Measurements from ENCODE around the gene OMP.

Gene OMP

DNA sequence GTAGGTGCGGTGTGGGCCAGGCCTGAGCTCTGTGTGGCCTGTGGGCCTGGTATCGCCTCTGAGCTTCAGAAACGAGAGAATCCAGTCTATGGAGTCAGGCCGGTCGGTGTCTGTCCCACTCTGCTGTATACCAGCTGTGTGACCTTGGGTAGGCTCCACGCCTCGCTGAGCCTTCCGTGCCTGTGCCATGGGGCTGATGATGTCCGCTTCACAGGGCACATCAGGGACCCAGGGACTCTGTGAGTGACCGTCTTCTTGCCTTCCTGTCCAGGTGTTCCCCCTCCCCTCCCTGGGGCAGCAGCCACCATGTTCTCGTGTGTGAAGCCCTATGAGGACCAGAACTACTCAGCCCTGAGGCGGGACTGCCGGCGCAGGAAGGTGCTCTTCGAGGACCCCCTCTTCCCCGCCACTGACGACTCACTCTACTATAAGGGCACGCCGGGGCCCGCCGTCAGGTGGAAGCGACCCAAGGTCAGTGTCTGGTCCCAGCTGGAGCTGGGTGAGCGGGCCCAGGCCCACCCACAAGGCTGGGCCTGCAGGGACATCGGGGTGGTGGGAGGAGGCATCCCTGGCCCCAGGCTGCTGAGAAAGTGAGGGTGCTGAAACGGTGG is 18.0 kb upstream of the OMP start:
- in situ Hi-C loops (cut with MboI; ENCODE audit: low pct_unique_long_range_greater_than_20kb, low sequenced_read_pairs) = no loop called here
- no peak for DNase-seq

DNA sequence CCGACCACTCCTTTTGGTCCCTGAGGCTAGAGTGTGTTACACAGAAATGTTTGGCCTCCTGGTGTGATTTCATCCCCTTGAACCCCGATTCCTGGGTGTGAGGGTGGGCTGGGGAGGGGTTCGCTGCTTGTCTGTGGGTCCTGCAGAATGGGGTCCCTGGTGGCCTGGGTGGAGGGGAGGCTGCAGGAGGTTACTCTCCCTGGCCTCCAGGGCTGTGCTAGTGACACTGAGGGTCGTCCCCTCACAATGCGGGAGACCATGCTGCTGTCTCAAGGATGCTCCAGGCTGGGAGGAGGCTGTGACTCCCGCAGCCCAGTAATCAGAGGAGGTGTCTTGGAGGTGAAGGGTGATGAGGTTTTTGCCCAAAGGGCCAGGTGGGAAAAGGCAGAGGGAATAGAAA is 17.0 kb upstream of the OMP start:
- in situ Hi-C loops (cut with MboI; ENCODE audit: low pct_unique_long_range_greater_than_20kb, low sequenced_read_pairs) = no loop called here
- no peak for DNase-seq

DNA sequence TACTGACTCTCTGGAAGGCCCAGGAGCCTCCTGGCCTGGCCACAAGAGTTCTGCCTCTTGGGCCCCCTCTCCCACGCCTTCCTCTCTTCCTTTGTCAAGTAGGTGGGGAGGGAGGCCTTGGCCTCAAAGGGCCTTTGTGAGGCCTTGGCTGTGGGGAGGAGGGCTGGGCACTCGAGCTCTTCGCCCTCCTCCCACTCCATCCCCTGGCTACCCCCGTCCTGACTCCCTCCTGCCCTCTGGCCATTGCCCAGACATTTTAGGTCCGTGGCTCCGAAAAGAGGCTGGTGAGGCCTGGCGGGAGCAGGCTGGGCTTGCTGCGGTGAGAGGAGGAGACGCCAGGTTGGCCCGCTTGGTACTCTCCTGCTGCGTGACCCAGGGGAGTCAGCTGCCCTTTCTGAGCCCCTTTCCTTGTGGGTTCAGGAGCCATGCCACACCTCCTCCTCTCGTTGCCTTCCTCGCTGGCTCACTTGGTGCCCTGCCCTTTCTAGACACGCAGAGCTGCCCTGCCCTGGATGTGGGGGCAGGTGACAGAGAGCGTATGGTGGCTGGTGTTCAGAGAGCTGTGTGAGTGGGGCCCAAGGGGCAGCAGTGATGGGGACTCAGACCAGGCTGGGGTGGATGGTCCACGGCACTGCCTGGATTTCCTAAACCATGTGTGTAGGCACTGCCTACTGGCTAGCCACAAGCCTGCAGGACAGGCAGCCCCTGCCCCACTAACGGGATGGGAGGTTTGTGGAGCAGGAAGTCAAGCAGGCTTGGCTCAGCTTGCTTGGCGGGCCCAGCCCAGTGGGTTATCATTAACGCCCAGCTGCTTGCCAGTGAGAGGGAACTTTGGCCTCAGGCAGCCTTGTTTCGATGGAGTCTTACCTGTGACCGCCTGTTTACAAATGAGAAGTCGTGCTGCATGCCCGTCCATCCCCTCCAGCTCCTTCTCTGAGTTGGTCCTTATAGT is 15.8 kb upstream of the OMP start:
- in situ Hi-C loops (cut with MboI; ENCODE audit: low pct_unique_long_range_greater_than_20kb, low sequenced_read_pairs) = no loop called here
- DNase-seq = no peak

DNA sequence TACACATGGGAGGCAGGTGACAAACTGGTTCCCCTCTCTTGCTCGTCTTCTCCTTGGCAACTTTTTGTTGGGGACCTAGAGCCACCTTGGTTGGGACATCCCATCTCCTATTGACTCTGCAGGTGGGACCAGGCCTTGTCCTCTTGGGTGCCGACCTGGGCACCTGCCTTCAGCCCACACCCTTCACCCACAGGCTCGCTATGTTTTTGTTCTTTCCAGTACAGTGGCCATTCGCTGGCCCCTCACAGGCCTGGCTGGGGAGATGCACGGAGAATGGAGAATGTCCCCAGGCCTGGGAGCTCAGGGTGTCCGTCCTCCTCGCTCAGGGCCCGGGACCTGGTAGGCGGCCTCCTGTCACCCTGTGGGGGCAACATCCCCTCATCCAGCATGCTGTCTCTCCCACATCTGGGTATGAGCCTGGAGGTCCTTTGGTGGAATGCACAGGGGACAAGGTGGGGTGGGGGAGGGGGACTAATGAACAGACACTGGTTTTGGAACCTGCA is 14.9 kb upstream of the OMP start:
- in situ Hi-C loops (cut with MboI; ENCODE audit: low pct_unique_long_range_greater_than_20kb, low sequenced_read_pairs) = no loop called here
- DNase-seq = no peak

DNA sequence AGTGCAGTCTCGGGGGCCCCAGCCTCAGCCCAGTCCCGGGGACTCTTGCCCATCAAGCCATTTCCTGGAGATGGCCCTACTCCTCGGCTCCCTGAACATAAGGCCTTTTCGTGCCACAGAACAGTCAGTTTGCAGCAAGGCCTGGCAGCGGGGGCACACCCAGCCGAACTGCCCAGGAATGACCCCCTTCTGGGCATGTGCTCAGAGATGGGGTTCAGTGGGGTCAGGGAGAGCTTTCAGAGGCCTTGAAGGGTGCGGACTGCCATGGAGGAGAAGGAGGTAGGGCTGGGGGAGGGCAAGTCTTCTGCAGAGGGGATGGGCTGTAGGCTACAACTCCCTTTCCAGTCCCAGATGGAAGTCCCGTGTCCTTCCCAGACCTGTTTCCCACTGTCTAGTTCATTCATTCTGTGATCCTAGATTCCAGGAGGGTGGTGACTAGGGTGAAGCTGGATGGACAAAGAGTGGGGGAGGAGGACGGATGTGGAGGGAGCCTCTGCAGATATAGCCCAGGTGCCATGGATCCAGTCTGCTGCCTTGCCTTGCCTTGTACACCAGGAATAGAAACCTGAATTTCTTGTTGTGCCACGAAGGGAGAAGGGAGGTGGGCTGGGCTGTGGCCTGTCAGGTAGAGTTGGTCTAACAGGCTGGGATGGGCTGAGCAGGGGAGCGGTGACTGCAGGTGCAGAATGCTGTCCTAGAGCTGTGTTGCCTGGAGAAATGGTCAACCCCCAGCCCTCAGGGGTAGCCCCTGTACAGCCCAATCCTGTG is 14.2 kb upstream of the OMP start:
- DNase-seq = no peak
- in situ Hi-C loops (cut with MboI; ENCODE audit: low pct_unique_long_range_greater_than_20kb, low sequenced_read_pairs) = no loop called here

GRCh38 chr11:77089004-77089545 is 13.6 kb upstream of the OMP start:
- DNase-seq = no peak
- in situ Hi-C loops (cut with MboI; ENCODE audit: low pct_unique_long_range_greater_than_20kb, low sequenced_read_pairs) = no loop called here

- DNase-seq = no peak
- in situ Hi-C loops (cut with MboI; ENCODE audit: low pct_unique_long_range_greater_than_20kb, low sequenced_read_pairs) = no loop called here
These were observed 12.6 kb upstream of the OMP start for GRCh38 chr11:77090046-77090372.

GRCh38 chr11:77090373-77091111 is 12.1 kb upstream of the OMP start:
- in situ Hi-C loops (cut with MboI; ENCODE audit: low pct_unique_long_range_greater_than_20kb, low sequenced_read_pairs) = no loop called here
- DNase-seq = no peak

DNA sequence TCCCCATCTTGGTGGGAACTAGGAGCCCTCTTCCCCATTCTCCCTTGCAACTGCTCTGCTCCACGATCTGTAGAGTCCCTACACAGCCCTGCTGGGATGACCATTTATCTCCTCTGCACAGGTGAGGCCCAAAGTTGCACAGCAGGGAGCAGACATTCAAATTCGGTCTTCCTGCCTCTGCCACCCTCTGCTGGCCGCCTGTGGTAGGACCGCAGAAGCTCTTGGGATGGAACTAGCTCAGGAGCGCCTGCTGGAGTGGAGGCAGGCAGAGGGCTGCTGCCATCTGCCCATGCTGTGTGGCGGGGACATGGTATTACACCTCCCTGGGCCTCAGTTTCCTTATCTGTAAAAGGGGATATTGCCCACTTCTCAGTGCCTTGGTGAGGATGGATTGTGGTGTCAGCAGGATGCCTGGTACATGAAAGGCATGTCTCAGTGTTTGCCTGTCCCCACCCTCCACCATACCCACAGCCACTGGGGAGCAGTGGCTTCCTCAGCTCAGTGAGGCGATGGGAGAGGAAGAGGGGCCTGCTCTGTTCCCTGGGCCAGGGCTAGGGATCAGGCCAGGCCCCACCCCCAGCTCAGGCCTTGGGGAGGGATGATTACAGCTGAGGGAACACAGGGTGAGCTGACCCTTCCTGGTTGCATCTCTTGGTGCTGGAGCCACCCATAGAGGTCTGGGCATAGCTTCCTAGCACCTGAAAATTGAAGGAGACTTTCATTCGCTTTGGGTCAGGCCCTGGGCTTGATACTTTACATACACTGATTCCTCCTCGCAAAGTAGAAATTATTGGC is 11.3 kb upstream of the OMP start:
- peak; percentile 80 for DNase-seq

GRCh38 chr11:77092382-77092781 is 10.3 kb upstream of the OMP start:
- in situ Hi-C loops (cut with MboI; ENCODE audit: low pct_unique_long_range_greater_than_20kb, low sequenced_read_pairs) = no loop called here
- DNase-seq = no peak

More for the DNA sequence above, 11.3 kb upstream of the OMP start:
- in situ Hi-C loops (cut with MboI; ENCODE audit: low pct_unique_long_range_greater_than_20kb, low sequenced_read_pairs) = no loop called here

- in situ Hi-C loops (cut with MboI; ENCODE audit: low pct_unique_long_range_greater_than_20kb, low sequenced_read_pairs) = no loop called here
- no peak for DNase-seq
These were observed 9.4 kb upstream of the OMP start for GRCh38 chr11:77093056-77093891.

DNA sequence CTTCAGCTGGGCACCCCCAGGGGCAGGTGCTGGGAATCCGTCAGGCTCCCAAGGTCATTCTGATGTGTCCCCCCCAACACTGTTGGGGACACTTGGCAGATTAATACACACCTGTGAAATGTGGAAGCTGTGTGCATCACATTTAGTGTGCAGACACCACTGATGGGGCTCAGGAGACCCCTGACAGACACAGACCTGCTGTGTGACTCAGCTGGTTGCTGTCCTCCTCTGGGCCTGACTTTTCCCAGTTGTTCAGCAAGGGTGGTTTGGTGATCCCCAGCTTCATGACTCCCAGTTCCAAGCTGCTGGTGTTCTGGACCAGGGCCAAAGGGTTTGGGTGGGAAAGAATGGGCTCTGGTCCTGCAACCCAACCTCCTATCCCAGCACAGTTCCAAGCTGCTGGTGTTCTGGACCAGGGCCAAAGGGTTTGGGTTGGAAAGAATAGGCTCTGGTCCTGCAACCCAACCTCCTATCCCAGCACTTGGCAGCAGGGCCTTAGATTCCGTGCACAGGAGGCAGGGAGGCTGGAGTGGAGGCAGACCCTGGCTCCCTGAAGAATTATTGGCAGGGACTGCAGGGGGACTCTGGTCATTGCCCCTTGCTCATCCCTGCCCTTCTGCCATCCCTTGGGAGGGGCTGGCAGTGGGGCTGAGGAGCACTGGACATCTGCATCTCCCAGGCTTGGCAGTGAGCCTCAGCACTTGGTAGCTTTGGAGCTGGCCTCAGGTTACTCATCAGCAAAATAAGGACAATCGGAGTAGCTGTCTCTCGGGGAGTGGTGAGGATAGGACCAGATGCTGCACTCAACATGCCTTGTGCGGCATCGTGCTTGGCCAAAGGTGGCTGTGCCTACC is 8.4 kb upstream of the OMP start:
- no peak for DNase-seq
- in situ Hi-C loops (cut with MboI; ENCODE audit: low pct_unique_long_range_greater_than_20kb, low sequenced_read_pairs) = no loop called here

- in situ Hi-C loops (cut with MboI; ENCODE audit: low pct_unique_long_range_greater_than_20kb, low sequenced_read_pairs) = no loop called here
These were observed 7.7 kb upstream of the OMP start for GRCh38 chr11:77094841-77095365.

DNA sequence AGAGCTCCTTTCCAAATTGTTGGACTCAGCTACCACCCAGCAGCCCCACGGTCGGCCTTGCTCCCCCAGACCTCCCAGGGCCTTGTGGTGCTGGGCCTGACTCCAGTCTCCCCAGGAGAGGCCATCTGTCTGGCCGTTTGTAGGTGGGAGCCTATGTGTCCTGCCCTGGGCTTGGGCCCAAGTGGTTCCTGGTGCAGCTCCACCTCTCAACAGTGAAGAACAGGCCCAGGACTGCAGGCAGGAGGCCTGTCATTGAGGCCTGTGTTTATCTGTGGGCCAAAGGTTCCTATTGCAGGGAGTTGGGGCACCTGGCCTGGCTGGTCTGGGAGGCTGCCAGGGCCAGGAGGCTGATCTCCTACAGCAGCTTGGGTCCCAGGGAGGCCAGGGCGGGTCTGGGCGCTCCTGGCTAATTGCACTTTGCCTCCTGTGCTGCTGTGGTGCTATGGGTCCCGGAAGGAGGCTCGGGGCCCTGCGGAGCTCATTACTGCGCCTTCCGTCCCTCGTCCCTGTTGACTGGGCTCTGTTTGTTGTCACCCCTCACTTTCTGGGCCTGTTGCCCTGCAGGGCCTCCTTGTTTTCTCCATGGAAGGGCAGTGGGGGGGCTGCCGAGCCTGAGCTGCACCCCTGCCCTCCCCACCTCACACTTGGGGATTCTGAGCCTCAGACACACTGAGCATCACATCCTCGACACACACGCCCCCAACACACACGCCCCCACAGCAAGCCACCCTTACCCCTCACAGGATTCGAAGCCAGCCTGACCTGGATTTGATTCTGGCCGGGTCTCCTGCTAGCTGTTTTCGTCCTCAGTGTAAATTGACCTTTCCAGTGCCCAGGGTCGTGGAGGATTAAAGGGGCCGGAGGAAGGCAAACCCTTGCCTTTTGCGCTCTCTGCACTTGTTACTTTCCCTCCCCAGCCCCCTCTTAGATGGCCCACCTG is 6.8 kb upstream of the OMP start:
- in situ Hi-C loops (cut with MboI; ENCODE audit: low pct_unique_long_range_greater_than_20kb, low sequenced_read_pairs) = no loop called here
- no peak for DNase-seq

More at GRCh38 chr11:77094841-77095365, 7.7 kb upstream of the OMP start:
- no peak for DNase-seq

DNA sequence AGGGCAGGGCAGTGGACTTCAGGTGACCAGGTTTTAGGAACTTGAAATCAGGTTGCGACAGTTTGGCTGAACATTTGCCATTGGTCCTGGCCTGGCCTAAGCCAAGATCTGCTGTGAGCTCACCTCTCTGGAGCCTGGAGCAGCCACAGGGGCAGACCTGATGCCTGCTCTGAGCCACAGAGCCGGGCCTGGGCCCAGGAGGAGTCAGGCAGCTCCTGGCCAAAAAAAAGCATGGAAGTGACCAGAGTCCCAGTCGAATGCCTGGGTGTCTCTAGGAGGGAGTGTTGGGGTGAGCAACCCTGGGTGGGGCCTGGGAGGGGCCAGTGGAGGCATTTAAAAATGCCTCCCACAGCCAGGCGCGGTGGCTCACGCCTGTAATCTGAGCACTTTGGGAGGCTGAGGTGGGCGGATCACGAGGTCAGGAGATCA is 6.0 kb upstream of the OMP start:
- in situ Hi-C loops (cut with MboI; ENCODE audit: low pct_unique_long_range_greater_than_20kb, low sequenced_read_pairs) = no loop called here
- DNase-seq = no peak

All from KBM-7 (cell line).